HepG2 (cell line): ENCODE results near the gene WFDC6. TPM values are rescaled to one million over a fixed set of nuclear protein-coding genes. Genes with fewer than 3 reads are reported as not detected.

ENCODE experiments used
- ATAC-seq: fragments of 200-7000 bp; cut with Tn5 transposase; 3 replicates; pipeline ENCODE4 v1.9.1; 2020; ENCODE audit warnings: mild to moderate bottlenecking, moderate library complexity
- BruUV-seq: library from RNA; stranded (reverse); fragments of 400-500 nt; replicated peaks from 2 replicates; lab custom pipeline; 2021; lab: Mats Ljungman, UMichigan
- CTCF ChIA-PET: fragments of 300-600 bp; formaldehyde crosslinking; extraction: SDS; loops from one replicate; lab custom pipeline; 2021; ENCODE audit warnings: low total read pairs, inconsistent platforms, low intra/inter-chr PET ratio; lab: Yijun Ruan, JAX
- POLR2A ChIA-PET: fragments of 350-600 bp; sonication (Branson Sonifier 250); formaldehyde crosslinking; loops from one replicate; lab custom pipeline; 2020; ENCODE audit warnings: antibody characterized with exemption, inconsistent platforms; lab: Yijun Ruan, JAX
- DNase-seq: peaks from one replicate; pipeline ENCODE4 v3.0.0-alpha.2; 2015; ENCODE audit warnings: low spot score
- FAIRE-seq: peaks from 3 replicates; lab custom pipeline; 2011; peaks lifted over from hg19 to GRCh38; lab: Jason Lieb, UNC
- H2AFZ ChIP-seq: one replicate; pipeline ENCODE4 v1.6.1; 2011; ENCODE audit warnings: low read length, inconsistent platforms
- H3K27ac ChIP-seq: fragments of 300-600 bp; 3 replicates; pipeline ENCODE4 v1.8.0; 2011; ENCODE audit warnings: mixed run types, mild to moderate bottlenecking, mixed read lengths, low read length, inconsistent platforms; ENCODE audit not compliant: insufficient read depth; ENCODE audit errors: extremely low read length
- H3K27me3 ChIP-seq, 2 experiments: fragments of 200-600 bp in 1 of 2; 2 replicates in 1 of 2; 3 replicates in 1 of 2; pipeline versions ENCODE4 v1.6.0 to v1.8.0; 2011; ENCODE audit warnings: low read length in 2 of 2, mild to moderate bottlenecking in 2 of 2, moderate library complexity in 2 of 2, inconsistent platforms in 1 of 2; ENCODE audit not compliant: insufficient read depth in 2 of 2, control insufficient read depth in 1 of 2
- H3K36me3 ChIP-seq, 2 experiments: fragments of 200-600 bp in 1 of 2; replicated peaks in 1 of 2; 2 replicates in 1 of 2; 3 replicates in 1 of 2; pipeline versions ENCODE4 v1.5.1 to v1.8.0; 2011; ENCODE audit warnings: low read length in 2 of 2, inconsistent platforms in 1 of 2; ENCODE audit not compliant: insufficient read depth in 2 of 2, control insufficient read depth in 1 of 2
- H3K4me1 ChIP-seq: 2 replicates; pipeline ENCODE4 v1.5.1; 2012; ENCODE audit warnings: low read length, inconsistent platforms; ENCODE audit not compliant: insufficient read depth
- H3K4me2 ChIP-seq: 2 replicates; pipeline ENCODE4 v1.6.0; 2011; ENCODE audit warnings: low read depth, low read length, inconsistent platforms
- H3K4me3 ChIP-seq, 3 experiments: fragments of 200-600 bp in 1 of 3; sonication (generic), shearing (Covaris generic) in 1 of 3; replicated peaks in 1 of 3; 2 replicates each; pipeline ENCODE4 v1.5.1; 2011 to 2016; ENCODE audit warnings: low read length in 3 of 3, inconsistent platforms in 2 of 3, low read depth in 2 of 3, mild to moderate bottlenecking in 2 of 3, control low read depth in 1 of 3, mixed read lengths in 1 of 3; ENCODE audit not compliant: insufficient read depth in 1 of 3
- H3K79me2 ChIP-seq: one replicate; pipeline ENCODE4 v1.6.1; 2011; ENCODE audit warnings: low read length, inconsistent platforms; ENCODE audit not compliant: insufficient read depth
- H3K9ac ChIP-seq: 2 replicates; pipeline ENCODE4 v1.6.0; 2011; ENCODE audit warnings: mild to moderate bottlenecking, low read depth, low read length, inconsistent platforms; ENCODE audit not compliant: insufficient read depth
- H3K9me3 ChIP-seq: 2 replicates; pipeline ENCODE4 v1.5.1; 2012; ENCODE audit warnings: mild to moderate bottlenecking, low read length
- H4K20me1 ChIP-seq: 2 replicates; pipeline ENCODE4 v1.6.0; 2011; ENCODE audit warnings: inconsistent platforms, mild to moderate bottlenecking, low read length, moderate library complexity; ENCODE audit not compliant: insufficient read depth
- DMTF1 ChIP-seq: sonication (generic); formaldehyde crosslinking; IDR thresholded peaks from 2 replicates; pipeline ENCODE4 v1.4.0; 2020; ENCODE audit warnings: mild to moderate bottlenecking, missing genetic modification reagents
- HDAC2 ChIP-seq: sonication (generic); formaldehyde crosslinking; IDR thresholded peaks from 2 replicates; pipeline ENCODE4 v1.4.0; 2020; ENCODE audit warnings: missing genetic modification reagents
- NFKBIZ ChIP-seq: IDR thresholded peaks from 2 replicates; pipeline ENCODE4 v1.6.1; 2018; ENCODE audit warnings: missing genetic modification reagents, missing compliant biosample characterization
- NKX3-1 ChIP-seq: sonication (generic); formaldehyde crosslinking; IDR thresholded peaks from 2 replicates; pipeline ENCODE4 v1.5.0; 2020; ENCODE audit warnings: missing genetic modification reagents
- SMC3 ChIP-seq: IDR thresholded peaks from 2 replicates; pipeline ENCODE4 v1.6.1; 2011; ENCODE audit warnings: low read length, improper control_type of control experiment
- SRSF4 ChIP-seq: fragments of 200-400 bp; formaldehyde crosslinking; IDR thresholded peaks from one replicate; pipeline ENCODE4 v1.6.1; 2018; ENCODE audit warnings: mild to moderate bottlenecking, low read depth, low read length, moderate library complexity; ENCODE audit not compliant: poor library complexity, severe bottlenecking
- ZBTB7A ChIP-seq: sonication (generic); formaldehyde crosslinking; IDR thresholded peaks from 2 replicates; pipeline ENCODE4 v1.8.0; 2022; ENCODE audit warnings: mild to moderate bottlenecking, missing genetic modification reagents
- ZNF24 ChIP-seq: fragments of 450-650 bp; IDR thresholded peaks from 2 replicates; pipeline ENCODE4 v1.6.1; 2017; ENCODE audit warnings: antibody characterized with exemption, mild to moderate bottlenecking
- ZNF724P ChIP-seq: sonication (generic); formaldehyde crosslinking; IDR thresholded peaks from 2 replicates; pipeline ENCODE4 v1.8.0; 2022; ENCODE audit warnings: missing genetic modification reagents, borderline replicate concordance
- WGBS: methylation state at CpG from one replicate; pipeline ENCODE4 v1.1.6; 2017; ENCODE audit warnings: low lambda C conversion rate; 5-methylcytosine and 5-hydroxymethylcytosine counted together
- in situ Hi-C: cut with HindIII; loops from 2 replicates; pipeline ENCODE4 v1.10.0; 2017; ENCODE audit warnings: low pct_unique_long_range_greater_than_20kb; ENCODE audit not compliant: extremely low pct_ligation_motif_present
- intact Hi-C: fragments of 100-400 bp; cut with micrococcal nuclease; formaldehyde crosslinking; loops from one replicate; pipeline ENCODE4 v1.10.0; 2022; ENCODE audit not compliant: unreplicated experiment
- polyA plus RNA-seq, 8 experiments: library from polyadenylated mRNA; depleted of rRNA in 3 of 8; stranded (reverse) in 7 of 8; unstranded in 1 of 8; fragments of >200 nt; fragmentation: Illumina TruSeq in 4 of 8; extraction: Trizol in 4 of 8; gene quantifications; 2 replicates each; pipeline versions ENCODE4 v1.2.1 to v1.2.3, GENCODE V29; 2011 to 2016; ENCODE audit warnings: low read depth in 4 of 8, missing spikeins in 1 of 8, mixed read lengths in 1 of 8; ENCODE audit not compliant: insufficient read depth in 1 of 8
- total RNA-seq, 5 experiments: library from RNA; depleted of rRNA; stranded (reverse); fragments of >200 nt; fragmentation: Illumina TruSeq; extraction: Trizol; gene quantifications; 2 replicates each; pipeline ENCODE4 v1.2.3, GENCODE V29; 2016; ENCODE audit warnings: low read depth in 1 of 5

Gene WFDC6
- total and polyA plus RNA-seq, 2 of the 13 experiments (the other 11 are each of a cell fraction or from before 2014, with no cell fraction given) = not detected

GRCh38 chr20:45527294-45527693 is 12.0 kb downstream of the WFDC6 start:
- Histone ChIP-seq H3K4me3 (no peak overlapping the region), H3K4me2 (no peak overlapping the region), H3K9me3 (no peaks in the 10 kb centered on the region), H3K27ac (no peak overlapping the region), H3K79me2 (no peaks in the 10 kb centered on the region), H3K36me3 (no peaks in the 10 kb centered on the region), H3K4me1 (no peaks in the 10 kb centered on the region)
- intact Hi-C loops = no loop called here
- FAIRE-seq (no peak), ATAC-seq (no peak), DNase-seq (no peak)
- TF ChIP-seq ZBTB7A (CRISPR knock-in tag) (no peak), ZNF24 (no peak), DMTF1 (CRISPR knock-in tag) (no peak)
- TF ChIP-seq, all 625 proteins: peak for 0
- Histone ChIP-seq H3K27me3 (peaks cover 0 to 6% of the 10 kb centered on the region in 2 experiments; a peak in 1 of 5 replicates), H4K20me1 (no peaks in the 10 kb centered on the region), H3K9ac (no peak overlapping the region), H2AFZ (no peak overlapping the region)
- BruUV-seq = no TSS peak
- in situ Hi-C loops = no loop called here
- CTCF ChIA-PET = no interaction called here
- WGBS = 66% methylated on average over 4 of the region's 4 CpGs
- POLR2A ChIA-PET = interaction anchor here (0.7 kb wide), 1 partner anchor 215 kb away, joined by 3 read pairs; no protein-coding TSS in a partner anchor

GRCh38 chr20:45523821-45524220 is 15.5 kb downstream of the WFDC6 start:
- no peaks in the 10 kb centered on the region for H3K79me2 ChIP-seq
- WGBS = 0% methylated on average over 1 of the region's 1 CpG
- H3K9me3 ChIP-seq = no peaks in the 10 kb centered on the region
- no peaks in the 10 kb centered on the region for H3K36me3 ChIP-seq
- H3K9ac ChIP-seq = no peak overlapping the region
- H3K27me3 ChIP-seq = peaks cover 0 to 6% of the 10 kb centered on the region in 2 experiments; a peak in 1 of 5 replicates
- ATAC-seq (no peak), DNase-seq (no peak), FAIRE-seq (no peak)
- in situ Hi-C loops (no loop called here), intact Hi-C loops (no loop called here)
- TF ChIP-seq ZNF724P (CRISPR knock-in tag) = no peak
- no peak for TF ChIP-seq NKX3-1 (CRISPR knock-in tag)
- TF ChIP-seq SMC3 = no peak
- no peak for TF ChIP-seq SRSF4
- no peak for TF ChIP-seq NFKBIZ
- TF ChIP-seq HDAC2 (CRISPR knock-in tag) = no peak
- H3K27ac ChIP-seq = no peak overlapping the region
- ChIA-PET CTCF (no interaction called here), POLR2A (no interaction called here)
- H3K4me1 ChIP-seq = no peaks in the 10 kb centered on the region
- no peak overlapping the region for H3K4me2 ChIP-seq
- no TSS peak for BruUV-seq
- H2AFZ ChIP-seq = no peak overlapping the region
- H4K20me1 ChIP-seq = no peaks in the 10 kb centered on the region
- H3K4me3 ChIP-seq = no peak overlapping the region
